HG02938 (cell line): ENCODE measurements around the gene SDHAF1.
"Not testable (repeated sequence)": the region's sequence is repeated elsewhere in the genome, so short reads cannot be mapped to it uniquely, and the experiment has no call there.

ENCODE experiments used
- ATAC-seq: cut with Tn5 transposase; IDR thresholded peaks from one replicate; pipeline ENCODE4 v1.9.1; 2021; ENCODE audit warnings: mild to moderate bottlenecking, moderate library complexity; ENCODE audit not compliant: unreplicated experiment

Gene SDHAF1

DNA sequence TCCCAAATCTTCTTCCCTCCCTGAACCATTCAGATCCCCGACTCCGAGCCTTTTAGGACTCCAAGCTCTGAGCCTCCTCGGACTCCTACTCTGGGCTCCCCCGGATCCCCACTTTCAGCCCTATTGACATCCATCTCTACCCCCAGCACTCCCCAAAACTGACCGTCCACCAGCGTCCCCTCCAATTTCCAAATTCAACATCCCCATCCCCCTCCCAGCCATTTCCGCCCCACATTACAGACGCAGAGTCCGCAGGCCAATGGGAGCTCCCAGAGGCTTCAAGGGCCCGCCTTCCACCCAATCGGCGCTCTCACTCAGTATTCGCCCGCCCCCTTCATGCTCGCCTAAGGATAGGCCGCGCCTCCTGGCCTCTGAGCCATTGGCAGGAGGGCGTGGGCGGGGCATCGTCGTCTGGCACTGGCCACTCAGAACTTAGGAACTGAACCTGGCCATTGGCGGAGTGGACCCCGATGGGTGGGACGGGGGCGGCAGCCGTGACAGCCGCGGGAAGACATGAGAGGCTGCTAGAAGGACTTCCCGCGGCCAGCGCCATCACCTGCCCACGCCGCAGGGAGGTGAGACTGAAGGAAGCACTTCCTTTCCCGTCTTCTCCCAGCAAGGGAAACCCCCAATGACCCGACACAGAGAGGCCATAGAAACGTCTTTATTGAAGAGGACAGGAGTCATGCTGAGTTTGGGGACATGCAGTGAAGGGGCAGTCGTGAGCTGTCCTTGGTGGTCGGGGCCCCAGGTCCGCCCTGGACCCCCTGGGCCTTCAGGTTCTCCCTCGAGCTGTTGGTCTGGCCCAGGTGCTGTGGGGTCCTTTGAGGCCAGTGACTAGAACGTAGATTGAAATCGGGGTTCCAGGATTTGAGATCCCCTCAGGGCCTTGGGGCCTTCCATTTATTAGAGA is 19.3 kb downstream of the SDHAF1 start, which contains the start of gene ALKBH6:
TSS of gene ALKBH6 (minus strand) at position 202 of the 913 bp plus-strand sequence. CDS start 816 bp downstream, outside the sequence.
- peak; percentile 97 for ATAC-seq

DNA sequence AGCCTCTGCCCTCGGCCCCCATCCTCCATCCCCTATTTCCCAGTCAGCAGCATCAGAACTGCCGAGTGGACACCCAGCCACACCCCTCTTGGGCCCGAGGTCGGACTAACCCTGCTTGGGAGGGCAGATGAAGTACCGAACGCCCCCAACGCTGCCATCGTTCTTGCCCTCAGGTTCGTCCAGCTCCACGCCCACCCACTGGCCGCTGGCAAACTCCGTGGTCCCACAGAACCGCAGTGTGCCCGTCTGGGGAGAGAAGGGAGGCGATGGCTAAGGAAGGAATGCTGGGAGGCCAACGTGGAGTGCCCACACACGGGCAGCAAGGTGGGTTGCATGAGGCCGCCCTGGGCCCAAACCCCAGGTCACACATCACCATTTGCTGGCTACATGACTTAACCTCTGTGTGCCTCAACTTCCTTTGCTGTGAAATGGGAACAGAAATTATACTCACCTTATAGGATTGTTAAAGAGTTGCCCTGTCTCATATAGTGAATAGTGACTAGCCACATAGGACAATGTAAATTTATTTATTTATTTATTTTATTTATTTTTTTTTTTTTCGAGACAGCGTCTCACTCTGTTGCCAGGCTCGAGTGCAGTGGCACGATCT is 24.2 kb downstream of the SDHAF1 start:
- ATAC-seq, result no peak

DNA sequence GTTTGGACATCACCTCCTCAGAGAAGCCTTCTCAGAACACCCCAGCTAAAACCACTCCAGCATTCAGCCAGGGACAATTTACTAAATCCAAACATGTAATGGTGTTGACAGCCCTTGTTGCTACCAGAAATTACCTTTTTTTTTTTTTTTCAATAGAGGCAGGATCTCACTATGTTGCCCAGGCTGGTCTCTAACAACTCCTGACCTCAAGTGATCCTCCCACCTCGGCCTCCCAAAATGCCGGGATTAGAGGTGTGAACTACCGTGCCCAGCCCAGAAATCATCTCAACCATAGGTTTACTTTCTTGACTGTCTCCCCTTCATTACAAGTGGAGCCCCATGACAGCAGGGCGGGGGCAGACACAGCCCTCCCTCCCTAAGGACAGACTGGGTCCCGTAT is 28.4 kb downstream of the SDHAF1 start:
- ATAC-seq, result no peak

DNA sequence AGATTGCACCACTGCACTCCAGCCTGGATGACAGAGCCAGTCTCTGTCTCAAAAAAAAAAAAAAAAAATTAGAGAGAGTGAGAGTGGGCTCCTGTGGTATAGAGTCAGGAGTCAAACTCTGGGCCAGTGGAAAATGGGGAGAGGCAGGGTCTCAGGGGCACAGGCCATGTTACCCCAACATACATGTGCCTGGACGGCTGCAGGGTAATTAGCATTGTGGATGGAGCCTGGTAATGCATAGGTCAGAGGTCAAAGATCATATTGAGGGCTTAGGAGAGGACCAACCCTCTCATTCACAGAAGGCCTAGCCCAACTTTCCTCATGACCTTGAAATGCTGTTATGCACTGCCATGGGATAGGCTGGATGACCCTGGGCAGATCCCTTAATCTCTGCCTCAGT is 30.6 kb downstream of the SDHAF1 start:
- no peak for ATAC-seq

DNA sequence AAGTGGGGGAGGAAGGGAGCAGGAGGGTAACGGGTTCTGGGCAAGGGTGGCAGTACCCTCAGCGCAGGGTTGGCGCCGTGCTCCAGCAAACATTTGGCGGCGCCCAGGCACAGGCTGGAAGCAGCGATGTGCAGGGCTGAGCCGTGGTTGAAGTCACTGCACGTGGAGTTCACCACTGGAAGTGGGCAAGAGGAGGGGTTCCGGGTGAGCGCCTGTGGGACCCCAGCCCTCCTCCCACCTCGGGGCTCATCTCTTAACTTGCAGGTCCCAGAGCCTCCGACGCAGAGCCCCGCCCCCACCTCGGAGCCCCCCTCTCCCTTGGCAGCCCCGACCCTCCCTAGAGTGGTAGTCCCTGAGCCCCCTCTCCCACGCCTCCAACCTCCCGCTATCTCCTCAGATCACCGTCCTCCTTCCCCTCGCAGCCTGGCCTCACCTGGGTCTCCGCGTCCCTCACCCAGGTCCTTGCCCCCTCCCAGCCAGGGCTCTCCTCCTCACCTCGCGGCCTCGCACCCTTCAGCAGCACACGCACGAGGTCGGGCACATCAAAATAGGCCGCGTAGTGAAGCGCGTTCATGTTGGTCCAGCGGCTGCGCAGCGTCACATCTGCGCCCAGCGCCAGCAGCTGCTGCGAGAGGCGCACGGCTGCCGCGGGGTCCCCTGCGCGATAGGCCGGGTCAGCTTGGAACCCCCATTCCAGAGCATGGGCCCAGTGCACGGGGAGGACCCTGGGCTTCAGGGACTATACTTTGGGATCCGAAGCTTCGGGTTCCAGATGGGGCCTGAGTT is 31.3 kb downstream of the SDHAF1 start:
- no peak for ATAC-seq

DNA sequence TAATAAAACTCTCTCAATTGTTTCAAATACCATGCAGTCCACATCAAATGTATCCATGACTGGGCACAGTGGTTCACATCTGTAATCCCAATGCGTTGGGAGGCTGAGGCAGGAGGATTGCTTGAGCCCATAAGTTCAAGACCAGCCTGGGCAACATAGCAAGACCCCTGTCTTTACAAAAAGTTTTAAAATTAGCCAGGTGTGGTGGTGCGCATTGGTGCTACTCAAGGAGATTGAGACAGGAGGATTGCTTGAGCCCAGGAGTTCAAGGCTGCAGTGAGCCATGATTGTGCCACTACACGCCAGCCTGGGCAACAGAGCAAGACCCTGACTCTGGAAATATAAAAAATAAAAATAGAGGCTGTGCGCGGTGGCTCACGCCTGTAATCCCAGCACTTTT is 32.7 kb downstream of the SDHAF1 start:
- no peak for ATAC-seq

DNA sequence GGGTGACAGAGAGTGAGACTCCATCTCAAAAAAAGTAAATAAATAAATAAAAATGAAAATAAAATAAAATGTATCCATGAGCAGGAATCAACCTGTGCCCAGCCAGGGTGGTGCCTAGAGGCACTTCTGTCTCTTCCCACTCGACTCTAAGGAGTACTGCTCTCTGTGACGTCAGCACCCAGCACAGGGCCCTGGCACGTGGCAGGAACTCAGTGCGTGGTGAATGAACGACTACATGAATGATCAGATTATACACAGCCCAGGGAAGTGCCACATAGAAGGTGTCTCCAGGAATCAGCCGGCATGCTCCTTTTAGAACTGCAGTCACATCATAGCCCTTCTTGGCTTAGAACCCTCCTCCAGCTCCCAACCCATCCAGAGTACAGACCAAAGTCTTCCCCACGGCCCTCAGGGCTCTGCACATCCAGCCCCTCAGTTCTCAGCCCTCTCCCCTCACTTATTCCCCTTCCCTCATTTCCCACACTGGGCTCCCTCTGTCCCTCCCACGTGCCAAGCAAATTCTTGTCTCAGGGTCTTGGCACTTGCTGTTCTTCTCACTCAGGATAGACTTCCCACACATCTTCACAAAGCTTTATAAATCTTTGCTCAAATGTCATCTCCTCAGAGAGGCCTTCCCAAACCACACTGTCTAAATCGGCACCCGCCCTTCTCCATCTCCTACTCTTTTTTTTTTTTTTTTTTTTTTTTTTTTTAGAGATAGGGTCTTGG is 33.5 kb downstream of the SDHAF1 start:
- ATAC-seq, result no peak

DNA sequence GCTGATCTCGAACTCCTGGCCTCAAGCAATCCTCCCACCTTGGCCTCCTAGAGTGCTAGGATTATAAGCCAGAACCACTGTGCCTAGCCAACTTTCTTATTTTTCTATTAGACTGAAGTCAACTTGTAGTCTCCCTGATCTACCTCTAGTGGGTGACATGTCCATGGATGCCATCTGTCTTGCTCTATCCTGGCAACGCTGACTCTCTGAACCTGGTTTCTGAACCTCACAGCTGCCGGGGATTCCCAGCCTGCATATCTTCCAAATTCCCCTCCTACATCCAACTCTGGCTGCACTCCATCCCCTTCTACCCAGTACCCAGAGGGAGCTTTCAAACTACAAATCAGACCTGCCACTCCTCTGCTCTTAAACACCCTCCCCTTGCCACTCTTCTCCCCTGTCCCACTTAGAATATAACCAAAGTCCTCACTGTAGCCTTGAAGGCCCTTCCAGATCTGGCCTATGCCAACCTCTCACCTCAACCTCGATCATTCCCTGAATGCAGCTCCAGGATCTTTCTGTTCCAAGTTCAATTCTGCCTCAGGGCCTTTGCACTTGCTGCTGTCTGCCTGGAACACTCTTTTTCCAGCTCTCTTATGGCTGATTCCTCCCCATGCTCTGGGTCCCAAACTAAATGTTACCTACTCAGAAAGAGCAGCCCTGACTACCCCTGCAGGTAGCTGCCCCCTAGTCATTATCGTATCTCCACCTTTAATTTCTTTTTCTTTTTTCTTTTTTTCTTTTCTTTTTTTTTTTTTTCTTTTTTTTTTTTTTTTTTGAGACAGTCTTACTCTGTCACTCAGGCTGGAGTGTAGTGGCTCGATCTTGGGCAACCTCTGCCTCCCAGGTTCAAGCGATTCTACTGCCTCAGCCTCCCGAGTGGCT is 35.5 kb downstream of the SDHAF1 start:
- no peak for ATAC-seq

DNA sequence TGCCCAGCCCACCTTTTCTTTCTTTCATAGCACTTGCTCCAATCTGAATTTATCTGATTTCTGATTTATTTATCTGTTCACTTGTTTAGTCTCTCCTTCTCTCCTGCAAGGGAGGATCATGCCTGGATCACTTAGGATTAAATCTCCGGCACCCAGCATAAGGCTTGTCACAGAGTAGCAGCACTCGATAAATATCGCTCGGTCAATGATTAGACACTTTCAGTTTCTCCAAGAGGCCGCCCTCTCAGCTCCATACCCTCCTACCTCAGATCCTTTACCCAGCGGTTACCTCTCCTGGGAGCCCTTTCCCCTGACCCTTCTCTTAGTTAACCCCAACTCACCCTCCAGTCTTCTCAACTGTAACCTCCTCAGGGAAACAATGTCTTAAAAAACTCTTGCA is 36.3 kb downstream of the SDHAF1 start:
- ATAC-seq, result no peak

DNA sequence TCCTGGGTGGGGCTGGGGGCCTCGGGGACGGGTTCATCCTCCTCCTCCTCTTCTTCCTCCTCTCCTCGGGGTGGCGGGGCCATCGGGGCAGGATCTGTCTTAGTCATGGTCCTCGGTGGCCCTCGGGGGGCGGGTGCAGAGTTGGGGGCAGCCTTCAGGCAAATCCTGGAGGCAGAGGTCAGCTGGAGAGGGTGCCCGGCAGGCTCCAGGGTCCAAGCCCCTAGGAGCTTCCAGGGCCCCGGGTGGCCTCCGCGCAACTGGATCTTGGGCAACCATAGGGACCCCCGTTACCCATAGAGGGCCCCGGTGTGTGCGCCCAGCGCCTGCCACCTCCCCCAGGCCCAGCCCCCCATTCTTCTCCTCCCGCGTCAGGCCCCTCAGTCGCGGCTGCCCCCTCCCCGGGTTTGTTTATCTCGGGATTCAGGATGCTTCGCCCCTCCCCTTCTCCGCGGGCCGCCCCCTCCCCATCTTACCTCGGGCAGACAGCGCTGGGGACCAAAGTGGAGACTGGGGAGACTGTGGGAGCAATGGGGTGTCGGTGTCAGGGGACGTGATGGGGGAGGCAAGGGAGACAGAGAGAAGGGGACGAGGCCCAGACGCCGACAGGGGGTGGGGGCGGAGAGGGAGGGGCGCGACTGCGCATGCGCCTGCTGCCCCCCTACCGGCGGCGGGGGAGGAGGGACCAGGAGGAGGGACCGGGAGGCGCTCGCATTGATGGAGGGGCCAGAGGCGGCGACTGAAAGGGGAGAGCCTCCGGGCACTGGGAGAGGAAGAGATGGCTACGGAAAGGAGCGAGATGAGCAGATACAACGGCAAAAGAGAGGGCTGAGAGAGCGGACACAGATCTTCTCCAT is 37.5 kb downstream of the SDHAF1 start, which contains the start of gene CLIP3:
TSS of gene CLIP3 (minus strand) at position 623 of the 854 bp plus-strand sequence. CDS start at position 107, 516 bp downstream.
- ATAC-seq, result no peak

DNA sequence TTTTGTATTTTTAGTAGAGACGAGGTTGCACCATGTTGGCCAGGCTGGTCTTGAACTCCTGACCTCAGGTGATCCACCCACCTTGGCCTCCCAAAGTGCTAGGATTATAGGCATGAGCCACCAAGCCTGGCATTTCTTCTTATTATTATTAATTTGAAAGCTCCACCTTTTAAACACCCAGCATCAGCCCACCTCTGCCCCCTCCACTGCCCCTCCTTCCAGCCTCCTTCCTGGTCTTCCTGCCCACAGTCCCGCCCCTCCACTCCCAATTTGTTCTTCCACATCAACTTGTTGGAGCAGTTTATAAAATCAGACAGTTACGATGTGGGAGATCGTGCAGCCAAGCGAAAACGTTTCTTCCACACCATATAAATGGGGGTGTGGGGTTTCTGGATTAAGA is 45.5 kb downstream of the SDHAF1 start:
- ATAC-seq, result no peak

DNA sequence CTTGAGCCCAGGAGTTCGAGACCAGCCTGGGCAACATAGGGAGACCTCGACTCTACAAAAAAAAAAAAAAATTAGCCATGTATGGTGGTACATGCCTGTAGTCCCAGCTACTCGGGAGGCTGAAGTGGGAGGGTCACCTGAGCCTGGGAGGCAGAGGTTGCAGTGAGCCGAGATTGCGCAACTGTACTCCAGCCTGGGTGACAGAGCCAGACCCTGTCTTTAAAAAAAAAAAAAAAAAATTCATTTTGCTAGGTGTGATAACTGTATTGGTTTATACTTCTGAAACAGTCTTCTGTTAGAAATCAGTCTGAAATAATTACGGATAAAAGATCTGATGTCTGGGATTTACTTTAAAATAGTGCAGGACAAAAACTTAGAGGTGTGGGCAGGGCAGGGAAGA is 46.1 kb downstream of the SDHAF1 start:
- not testable (repeated sequence) for ATAC-seq

DNA sequence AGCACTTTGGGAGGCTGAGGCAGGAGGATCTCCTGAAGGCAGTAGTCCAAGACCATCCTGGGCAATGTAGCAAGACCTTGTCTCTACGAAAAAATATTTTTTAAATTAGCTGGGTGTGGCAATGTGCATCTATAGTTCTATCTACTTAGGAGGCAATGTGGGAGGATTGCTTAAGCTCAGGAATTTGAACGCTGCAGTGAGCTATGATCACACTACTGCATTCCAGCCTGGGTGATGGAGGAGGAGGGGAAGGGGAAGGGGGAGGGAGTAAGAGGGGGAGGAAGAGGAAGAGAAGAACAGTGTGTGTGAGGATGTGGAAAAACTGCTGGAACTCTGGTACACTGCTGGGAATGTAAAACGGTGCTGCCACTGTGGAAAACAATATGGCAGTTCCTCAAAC is 46.8 kb downstream of the SDHAF1 start:
- ATAC-seq, result no peak

DNA sequence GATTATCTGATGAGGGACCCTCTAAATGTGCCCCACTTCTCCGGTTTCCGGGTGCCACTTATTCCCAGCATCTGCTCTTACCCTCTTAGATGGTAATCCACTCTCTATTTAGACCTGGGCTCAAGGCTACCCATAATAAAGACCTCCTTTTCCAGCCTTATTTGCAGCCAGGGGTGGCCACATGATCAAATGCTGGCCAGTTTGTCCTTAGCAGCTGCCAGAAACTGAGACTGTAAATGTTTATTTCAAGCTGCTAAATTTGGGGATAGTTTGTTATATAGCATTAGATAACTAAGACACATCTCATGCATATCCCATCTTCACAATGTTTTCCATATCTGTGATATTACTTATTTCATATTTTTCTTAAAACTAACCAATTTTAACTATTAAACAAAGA is 49.0 kb downstream of the SDHAF1 start:
- no peak for ATAC-seq
